ENCODE results near the gene GUCY1A1.

GUCY1A1 gene

GRCh38 chr4:155626561-155626960 is 40.1 kb upstream of the GUCY1A1 start:
- H3K23ac ChIP-seq (ENCODE audit: low read length) = no peak overlapping the region
- DNase-seq = no peak
- H3K4me1 ChIP-seq (ENCODE audit: control insufficient read depth, low read depth, low read length) = no peaks in the 10 kb centered on the region
- H3K36me3 ChIP-seq (ENCODE audit: control insufficient read depth, insufficient read depth, low read length) = no peaks in the 10 kb centered on the region
- no peak overlapping the region for H3K56ac ChIP-seq (ENCODE audit: low read length)
- no CpG with 5 or more reads among the region's 3 CpGs for WGBS (ENCODE audit: extremely low coverage, insufficient coverage, low lambda C conversion rate)
- H2BK5ac ChIP-seq (ENCODE audit: low read length) = no peak overlapping the region
- H2BK120ac ChIP-seq (ENCODE audit: low read depth, low read length) = no peak overlapping the region
- no peak overlapping the region for H4K5ac ChIP-seq (ENCODE audit: low read length)
- H3K18ac ChIP-seq (ENCODE audit: low read length) = no peak overlapping the region
- no peak overlapping the region for H3K4ac ChIP-seq (ENCODE audit: low read depth, low read length)
- no peaks in the 10 kb centered on the region for H3K79me2 ChIP-seq (ENCODE audit: control insufficient read depth, insufficient read depth, low read length)
- H3K27ac ChIP-seq (ENCODE audit: low read depth, low read length) = no peak overlapping the region
- H4K8ac ChIP-seq (ENCODE audit: low read depth, low read length) = no peak overlapping the region
- no peaks in the 10 kb centered on the region for H3K27me3 ChIP-seq (ENCODE audit: insufficient read depth, low read length, poor library complexity)
- H3K4me2 ChIP-seq (ENCODE audit: low read length) = no peak overlapping the region
- no peak overlapping the region for H3K4me3 ChIP-seq (ENCODE audit: low read length)
- no peak overlapping the region for H2BK15ac ChIP-seq (replicated peaks; ENCODE audit: low read depth)
- H2AK5ac ChIP-seq (ENCODE audit: low read length) = no peak overlapping the region
- H3K9ac ChIP-seq (ENCODE audit: low read length) = no peak overlapping the region
- H3K79me1 ChIP-seq (ENCODE audit: low read length) = no peaks in the 10 kb centered on the region

GRCh38 chr4:155629183-155629825 is 37.3 kb upstream of the GUCY1A1 start:
- H3K27ac ChIP-seq (ENCODE audit: low read depth, low read length) = no peak overlapping the region
- H3K4me3 ChIP-seq (ENCODE audit: low read length) = no peak overlapping the region
- H2BK15ac ChIP-seq (replicated peaks; ENCODE audit: low read depth) = no peak overlapping the region
- H2BK5ac ChIP-seq (ENCODE audit: low read length) = no peak overlapping the region
- H4K8ac ChIP-seq (ENCODE audit: low read depth, low read length) = no peak overlapping the region
- no peak overlapping the region for H3K23ac ChIP-seq (ENCODE audit: low read length)
- no peaks in the 10 kb centered on the region for H3K27me3 ChIP-seq (ENCODE audit: insufficient read depth, low read length, poor library complexity)
- H3K36me3 ChIP-seq (ENCODE audit: control insufficient read depth, insufficient read depth, low read length) = no peaks in the 10 kb centered on the region
- WGBS (ENCODE audit: extremely low coverage, insufficient coverage, low lambda C conversion rate) = no CpG with 5 or more reads among the region's 3 CpGs
- no peak for DNase-seq
- H3K56ac ChIP-seq (ENCODE audit: low read length) = no peak overlapping the region
- H3K4ac ChIP-seq (ENCODE audit: low read depth, low read length) = no peak overlapping the region
- no peaks in the 10 kb centered on the region for H3K4me1 ChIP-seq (ENCODE audit: control insufficient read depth, low read depth, low read length)
- H3K4me2 ChIP-seq (ENCODE audit: low read length) = no peak overlapping the region
- no peak overlapping the region for H4K5ac ChIP-seq (ENCODE audit: low read length)
- no peak overlapping the region for H2BK120ac ChIP-seq (ENCODE audit: low read depth, low read length)
- no peaks in the 10 kb centered on the region for H3K79me1 ChIP-seq (ENCODE audit: low read length)
- no peaks in the 10 kb centered on the region for H3K79me2 ChIP-seq (ENCODE audit: control insufficient read depth, insufficient read depth, low read length)
- H2AK5ac ChIP-seq (ENCODE audit: low read length) = no peak overlapping the region
- H3K18ac ChIP-seq (ENCODE audit: low read length) = no peak overlapping the region
- no peak overlapping the region for H3K9ac ChIP-seq (ENCODE audit: low read length)

GRCh38 chr4:155629956-155630355 is 36.7 kb upstream of the GUCY1A1 start:
- WGBS (ENCODE audit: extremely low coverage, insufficient coverage, low lambda C conversion rate) = no CpG with 5 or more reads among the region's 1 CpG
- H3K4me3 ChIP-seq (ENCODE audit: low read length) = no peak overlapping the region
- H2BK15ac ChIP-seq (replicated peaks; ENCODE audit: low read depth) = no peak overlapping the region
- H3K79me1 ChIP-seq (ENCODE audit: low read length) = no peaks in the 10 kb centered on the region
- H3K36me3 ChIP-seq (ENCODE audit: control insufficient read depth, insufficient read depth, low read length) = no peaks in the 10 kb centered on the region
- H3K27ac ChIP-seq (ENCODE audit: low read depth, low read length) = no peak overlapping the region
- no peak overlapping the region for H2BK120ac ChIP-seq (ENCODE audit: low read depth, low read length)
- H3K18ac ChIP-seq (ENCODE audit: low read length) = no peak overlapping the region
- no peak overlapping the region for H4K8ac ChIP-seq (ENCODE audit: low read depth, low read length)
- H2AK5ac ChIP-seq (ENCODE audit: low read length) = no peak overlapping the region
- H4K5ac ChIP-seq (ENCODE audit: low read length) = no peak overlapping the region
- no peak overlapping the region for H3K4ac ChIP-seq (ENCODE audit: low read depth, low read length)
- no peak for DNase-seq
- no peak overlapping the region for H3K4me2 ChIP-seq (ENCODE audit: low read length)
- no peaks in the 10 kb centered on the region for H3K27me3 ChIP-seq (ENCODE audit: insufficient read depth, low read length, poor library complexity)
- no peak overlapping the region for H2BK5ac ChIP-seq (ENCODE audit: low read length)
- H3K23ac ChIP-seq (ENCODE audit: low read length) = no peak overlapping the region
- no peak overlapping the region for H3K56ac ChIP-seq (ENCODE audit: low read length)
- H3K9ac ChIP-seq (ENCODE audit: low read length) = no peak overlapping the region
- no peaks in the 10 kb centered on the region for H3K4me1 ChIP-seq (ENCODE audit: control insufficient read depth, low read depth, low read length)
- H3K79me2 ChIP-seq (ENCODE audit: control insufficient read depth, insufficient read depth, low read length) = no peaks in the 10 kb centered on the region

GRCh38 chr4:155632310-155632840 is 34.3 kb upstream of the GUCY1A1 start:
- H3K9ac ChIP-seq (ENCODE audit: low read length) = no peak overlapping the region
- no peak overlapping the region for H3K18ac ChIP-seq (ENCODE audit: low read length)
- H3K79me2 ChIP-seq (ENCODE audit: control insufficient read depth, insufficient read depth, low read length) = no peaks in the 10 kb centered on the region
- H4K8ac ChIP-seq (ENCODE audit: low read depth, low read length) = no peak overlapping the region
- no peak for DNase-seq
- no CpG with 5 or more reads among the region's 4 CpGs for WGBS (ENCODE audit: extremely low coverage, insufficient coverage, low lambda C conversion rate)
- H3K79me1 ChIP-seq (ENCODE audit: low read length) = no peaks in the 10 kb centered on the region
- H4K5ac ChIP-seq (ENCODE audit: low read length) = no peak overlapping the region
- no peak overlapping the region for H2BK15ac ChIP-seq (replicated peaks; ENCODE audit: low read depth)
- H3K27ac ChIP-seq (ENCODE audit: low read depth, low read length) = no peak overlapping the region
- no peak overlapping the region for H2AK5ac ChIP-seq (ENCODE audit: low read length)
- no peaks in the 10 kb centered on the region for H3K4me1 ChIP-seq (ENCODE audit: control insufficient read depth, low read depth, low read length)
- no peak overlapping the region for H3K56ac ChIP-seq (ENCODE audit: low read length)
- no peak overlapping the region for H2BK120ac ChIP-seq (ENCODE audit: low read depth, low read length)
- H3K4me3 ChIP-seq (ENCODE audit: low read length) = no peak overlapping the region
- no peak overlapping the region for H3K4me2 ChIP-seq (ENCODE audit: low read length)
- H3K27me3 ChIP-seq (ENCODE audit: insufficient read depth, low read length, poor library complexity) = no peaks in the 10 kb centered on the region
- H3K23ac ChIP-seq (ENCODE audit: low read length) = no peak overlapping the region
- H3K4ac ChIP-seq (ENCODE audit: low read depth, low read length) = no peak overlapping the region
- H2BK5ac ChIP-seq (ENCODE audit: low read length) = no peak overlapping the region
- no peaks in the 10 kb centered on the region for H3K36me3 ChIP-seq (ENCODE audit: control insufficient read depth, insufficient read depth, low read length)

- Histone ChIP-seq H3K23ac (ENCODE audit: low read length) (no peak overlapping the region), H4K8ac (ENCODE audit: low read depth, low read length) (no peak overlapping the region), H3K4me2 (ENCODE audit: low read length) (no peak overlapping the region), H2BK5ac (ENCODE audit: low read length) (no peak overlapping the region), H3K36me3 (ENCODE audit: control insufficient read depth, insufficient read depth, low read length) (no peaks in the 10 kb centered on the region), H2AK5ac (ENCODE audit: low read length) (no peak overlapping the region), H3K4me3 (ENCODE audit: low read length) (no peak overlapping the region), H2BK15ac (replicated peaks; ENCODE audit: low read depth) (no peak overlapping the region), H3K9ac (ENCODE audit: low read length) (no peak overlapping the region), H3K79me2 (ENCODE audit: control insufficient read depth, insufficient read depth, low read length) (no peaks in the 10 kb centered on the region), H3K27me3 (ENCODE audit: insufficient read depth, low read length, poor library complexity) (no peaks in the 10 kb centered on the region), H4K5ac (ENCODE audit: low read length) (no peak overlapping the region), H3K79me1 (ENCODE audit: low read length) (no peaks in the 10 kb centered on the region), H2BK120ac (ENCODE audit: low read depth, low read length) (no peak overlapping the region), H3K4ac (ENCODE audit: low read depth, low read length) (no peak overlapping the region), H3K18ac (ENCODE audit: low read length) (no peak overlapping the region), H3K27ac (ENCODE audit: low read depth, low read length) (no peak overlapping the region), H3K56ac (ENCODE audit: low read length) (no peak overlapping the region), H3K4me1 (ENCODE audit: control insufficient read depth, low read depth, low read length) (no peaks in the 10 kb centered on the region)
- WGBS (ENCODE audit: extremely low coverage, insufficient coverage, low lambda C conversion rate) = no CpG with 5 or more reads among the region's 5 CpGs
- DNase-seq = no peak
Measured at GRCh38 chr4:155638195-155638965, 28.3 kb upstream of the GUCY1A1 start.
